ENCODE data around the gene CFAP20.

The CFAP20 gene

GRCh38 chr16:58127634-58128033 lies 1.5 kb downstream of the CFAP20 start:
- Histone ChIP-seq H3K4me1 (peaks cover 46 to 54% (median 50%) of the 10 kb centered on the region in 10 experiments), H3K36me3 (peaks cover 0 to 5% (median 0%) of the 10 kb centered on the region in 11 experiments; a peak in 2 of 22 replicates), H3K4me2 (peak overlapping the region; percentile 92 to 100 (median 97)), H3K4me3 (peak overlapping the region; percentile 80 to 93 (median 90); a peak in 19 of 20 replicates), H3K27me3 (no peaks in the 10 kb centered on the region), H3K9me3 (replicated peaks in 1 of 11) (peaks cover 0 to 4% (median 0%) of the 10 kb centered on the region in 11 experiments; a peak in 1 of 22 replicates), H4K20me1 (peaks cover 46 to 63% (median 58%) of the 10 kb centered on the region in 11 experiments; a peak in 21 of 22 replicates), H3K27ac (peak overlapping the region in 6 of 11 experiments; percentile 37 to 83 (median 39); a peak in 8 of 22 replicates), H3K9ac (peak overlapping the region; percentile 63 to 95 (median 91); a peak in 20 of 22 replicates)
- no peak for TF ChIP-seq Cebpa-rat (IDR thresholded peaks at IDR 0.05)

- Histone ChIP-seq H3K9ac (peak overlapping the region; percentile 63 to 95 (median 91); a peak in 20 of 22 replicates), H3K9me3 (replicated peaks in 1 of 11) (peaks cover 0 to 4% (median 0%) of the 10 kb centered on the region in 11 experiments; a peak in 1 of 22 replicates), H3K4me3 (peak overlapping the region; percentile 80 to 93 (median 90); a peak in 18 of 20 replicates), H3K36me3 (peaks cover 0 to 5% (median 0%) of the 10 kb centered on the region in 11 experiments; a peak in 2 of 22 replicates), H4K20me1 (peaks cover 49 to 68% (median 63%) of the 10 kb centered on the region in 11 experiments; a peak in 21 of 22 replicates), H3K27ac (peak overlapping the region in 6 of 11 experiments; percentile 37 to 83 (median 39); a peak in 8 of 22 replicates), H3K4me1 (peaks cover 46 to 57% (median 52%) of the 10 kb centered on the region in 10 experiments), H3K27me3 (no peaks in the 10 kb centered on the region), H3K4me2 (peak overlapping the region; percentile 92 to 100 (median 97))
- no peak for TF ChIP-seq Cebpa-rat (IDR thresholded peaks at IDR 0.05)
Observed at GRCh38 chr16:58127033-58127556, 2.1 kb downstream of the CFAP20 start.

GRCh38 chr16:58126451-58126961 lies 2.7 kb downstream of the CFAP20 start:
- H3K27ac ChIP-seq = peak overlapping the region in 3 of 11 experiments; percentile 18 to 83 (median 54); a peak in 5 of 22 replicates
- peak overlapping the region; percentile 92 to 100 (median 97); a peak in 21 of 22 replicates for H3K4me2 ChIP-seq
- peaks cover 54 to 74% (median 69%) of the 10 kb centered on the region in 11 experiments; a peak in 21 of 22 replicates for H4K20me1 ChIP-seq
- no peaks in the 10 kb centered on the region for H3K27me3 ChIP-seq
- peak overlapping the region in 5 of 10 experiments; percentile 80 to 92 (median 89); a peak in 6 of 20 replicates for H3K4me3 ChIP-seq
- H3K9me3 ChIP-seq (replicated peaks in 1 of 11) = peaks cover 0 to 4% (median 0%) of the 10 kb centered on the region in 11 experiments; a peak in 1 of 22 replicates
- H3K9ac ChIP-seq = peak overlapping the region in 6 of 11 experiments; percentile 21 to 95 (median 90); a peak in 8 of 22 replicates
- TF ChIP-seq Cebpa-rat (IDR thresholded peaks at IDR 0.05) = no peak
- H3K4me1 ChIP-seq = peaks cover 49 to 63% (median 58%) of the 10 kb centered on the region in 10 experiments
- H3K36me3 ChIP-seq = peaks cover 0 to 5% (median 0%) of the 10 kb centered on the region in 11 experiments; a peak in 2 of 22 replicates

- Histone ChIP-seq H4K20me1 (peaks cover 61 to 81% (median 76%) of the 10 kb centered on the region in 11 experiments; a peak in 21 of 22 replicates), H3K4me2 (peak overlapping the region in 10 of 11 experiments; percentile 92 to 100 (median 96); a peak in 20 of 22 replicates), H3K9ac (peak overlapping the region in 4 of 11 experiments; percentile 6 to 94 (median 49); a peak in 2 of 22 replicates), H3K27ac (peak overlapping the region in 1 of 11 experiments; percentile 83; a peak in 1 of 22 replicates), H3K9me3 (replicated peaks in 1 of 11) (peaks cover 0 to 4% (median 0%) of the 10 kb centered on the region in 11 experiments; a peak in 1 of 22 replicates), H3K4me1 (peaks cover 56 to 70% (median 64%) of the 10 kb centered on the region in 10 experiments), H3K4me3 (no peak overlapping the region), H3K27me3 (no peaks in the 10 kb centered on the region), H3K36me3 (peaks cover 0 to 5% (median 0%) of the 10 kb centered on the region in 11 experiments; a peak in 2 of 22 replicates)
- TF ChIP-seq Cebpa-rat (IDR thresholded peaks at IDR 0.05) = no peak
Observed at GRCh38 chr16:58125781-58126335, 3.3 kb downstream of the CFAP20 start.

- Histone ChIP-seq H3K27ac (peak overlapping the region in 1 of 11 experiments; percentile 83; a peak in 1 of 22 replicates), H3K9me3 (replicated peaks in 1 of 11) (peaks cover 0 to 3% (median 0%) of the 10 kb centered on the region in 11 experiments; a peak in 1 of 22 replicates), H3K36me3 (peaks cover 0 to 5% (median 0%) of the 10 kb centered on the region in 11 experiments; a peak in 2 of 22 replicates), H3K4me2 (peak overlapping the region in 7 of 11 experiments; percentile 15 to 100 (median 95); a peak in 6 of 22 replicates), H3K27me3 (no peaks in the 10 kb centered on the region), H3K9ac (no peak overlapping the region), H3K4me1 (peaks cover 63 to 74% (median 70%) of the 10 kb centered on the region in 10 experiments), H3K4me3 (no peak overlapping the region), H4K20me1 (peaks cover 69 to 89% (median 84%) of the 10 kb centered on the region in 11 experiments; a peak in 21 of 22 replicates)
- no peak for TF ChIP-seq Cebpa-rat (IDR thresholded peaks at IDR 0.05)
Observed at GRCh38 chr16:58125041-58125440, 4.1 kb downstream of the CFAP20 start.

GRCh38 chr16:58124601-58124915 lies 4.6 kb downstream of the CFAP20 start:
- Histone ChIP-seq H3K27ac (no peak overlapping the region), H3K4me3 (no peak overlapping the region), H3K4me2 (peak overlapping the region in 6 of 11 experiments; percentile 4 to 36 (median 10); a peak in 3 of 22 replicates), H3K9ac (no peak overlapping the region; a peak in 1 of 22 replicates), H3K36me3 (peaks cover 0 to 5% (median 0%) of the 10 kb centered on the region in 11 experiments; a peak in 2 of 22 replicates), H3K9me3 (replicated peaks in 1 of 11) (no peaks in the 10 kb centered on the region), H3K27me3 (no peaks in the 10 kb centered on the region), H3K4me1 (peaks cover 59 to 71% (median 66%) of the 10 kb centered on the region in 10 experiments), H4K20me1 (peaks cover 69 to 94% (median 89%) of the 10 kb centered on the region in 11 experiments; a peak in 21 of 22 replicates)
- TF ChIP-seq Cebpa-rat (IDR thresholded peaks at IDR 0.05) = no peak

- Histone ChIP-seq H4K20me1 (peaks cover 69 to 99% (median 94%) of the 10 kb centered on the region in 11 experiments; a peak in 21 of 22 replicates), H3K9ac (peak overlapping the region in 4 of 11 experiments; percentile 7 to 38 (median 22); a peak in 2 of 22 replicates), H3K27me3 (no peaks in the 10 kb centered on the region), H3K9me3 (replicated peaks in 1 of 11) (no peaks in the 10 kb centered on the region), H3K4me2 (peak overlapping the region in 10 of 11 experiments; percentile 4 to 36 (median 14); a peak in 9 of 22 replicates), H3K36me3 (peaks cover 0 to 5% (median 0%) of the 10 kb centered on the region in 11 experiments; a peak in 3 of 22 replicates), H3K4me1 (peaks cover 59 to 71% (median 66%) of the 10 kb centered on the region in 10 experiments), H3K4me3 (no peak overlapping the region), H3K27ac (no peak overlapping the region)
- TF ChIP-seq Cebpa-rat (IDR thresholded peaks at IDR 0.05) = no peak
Observed at GRCh38 chr16:58123896-58124600, 5.1 kb downstream of the CFAP20 start.
